SH-SY5Y (cell line): Measurements from ENCODE around the gene MRPL14.

Experiments used
- GATA2 ChIP-seq: IDR thresholded peaks from 2 replicates; pipeline ENCODE4 v1.6.1; 2011; ENCODE audit warnings: mild to moderate bottlenecking, low read depth, low read length
- GATA3 ChIP-seq: IDR thresholded peaks from 2 replicates; pipeline ENCODE4 v1.6.1; 2011; ENCODE audit warnings: low read depth, mild to moderate bottlenecking, low read length, moderate library complexity

- TF ChIP-seq GATA3 (no peak), GATA2 (no peak)
Measured at GRCh38 chr6:44123544-44123943, 3.7 kb downstream of the MRPL14 start.
